AG10803 (cell line): ENCODE results near the gene OLIG3.

Source experiments
- DNase-seq: peaks from one replicate; pipeline ENCODE4 v3.0.0; 2010; ENCODE audit warnings: low read depth
- H3K4me3 ChIP-seq: 2 replicates; pipeline ENCODE4 v1.5.1; 2011; ENCODE audit warnings: mild to moderate bottlenecking, low read length, control low read depth
- TF ChIP-seq, protein P1 (sequence below): conservative IDR thresholded peaks from 2 replicates; pipeline ENCODE4 v1.5.1; 2011; ENCODE audit warnings: mild to moderate bottlenecking, low read length, control low read depth, inconsistent platforms

The OLIG3 gene

DNA sequence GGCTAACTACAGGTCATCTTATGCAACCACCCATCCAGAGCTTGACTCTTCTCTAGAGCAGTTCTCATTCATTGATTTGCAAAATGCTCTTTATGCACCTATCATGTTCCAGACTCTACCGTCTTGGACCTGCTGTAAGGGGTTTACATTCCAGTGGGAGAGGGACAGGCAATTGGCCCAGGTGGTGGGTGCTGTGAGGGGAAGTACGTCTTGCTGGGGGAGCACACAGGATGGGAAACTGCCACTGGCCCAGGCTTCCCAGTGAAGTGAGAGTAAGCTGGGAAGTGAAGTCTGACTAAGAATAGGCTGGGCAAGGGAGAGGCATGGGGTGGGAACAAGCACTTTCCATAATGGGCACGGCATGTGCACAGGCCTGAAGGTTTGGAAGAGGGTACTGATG is 13.8 kb downstream of the OLIG3 start:
- no peak overlapping the region for H3K4me3 ChIP-seq
- no peak for DNase-seq
- TF ChIP-seq, protein P1, sequence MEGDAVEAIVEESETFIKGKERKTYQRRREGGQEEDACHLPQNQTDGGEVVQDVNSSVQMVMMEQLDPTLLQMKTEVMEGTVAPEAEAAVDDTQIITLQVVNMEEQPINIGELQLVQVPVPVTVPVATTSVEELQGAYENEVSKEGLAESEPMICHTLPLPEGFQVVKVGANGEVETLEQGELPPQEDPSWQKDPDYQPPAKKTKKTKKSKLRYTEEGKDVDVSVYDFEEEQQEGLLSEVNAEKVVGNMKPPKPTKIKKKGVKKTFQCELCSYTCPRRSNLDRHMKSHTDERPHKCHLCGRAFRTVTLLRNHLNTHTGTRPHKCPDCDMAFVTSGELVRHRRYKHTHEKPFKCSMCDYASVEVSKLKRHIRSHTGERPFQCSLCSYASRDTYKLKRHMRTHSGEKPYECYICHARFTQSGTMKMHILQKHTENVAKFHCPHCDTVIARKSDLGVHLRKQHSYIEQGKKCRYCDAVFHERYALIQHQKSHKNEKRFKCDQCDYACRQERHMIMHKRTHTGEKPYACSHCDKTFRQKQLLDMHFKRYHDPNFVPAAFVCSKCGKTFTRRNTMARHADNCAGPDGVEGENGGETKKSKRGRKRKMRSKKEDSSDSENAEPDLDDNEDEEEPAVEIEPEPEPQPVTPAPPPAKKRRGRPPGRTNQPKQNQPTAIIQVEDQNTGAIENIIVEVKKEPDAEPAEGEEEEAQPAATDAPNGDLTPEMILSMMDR = no peak

DNA sequence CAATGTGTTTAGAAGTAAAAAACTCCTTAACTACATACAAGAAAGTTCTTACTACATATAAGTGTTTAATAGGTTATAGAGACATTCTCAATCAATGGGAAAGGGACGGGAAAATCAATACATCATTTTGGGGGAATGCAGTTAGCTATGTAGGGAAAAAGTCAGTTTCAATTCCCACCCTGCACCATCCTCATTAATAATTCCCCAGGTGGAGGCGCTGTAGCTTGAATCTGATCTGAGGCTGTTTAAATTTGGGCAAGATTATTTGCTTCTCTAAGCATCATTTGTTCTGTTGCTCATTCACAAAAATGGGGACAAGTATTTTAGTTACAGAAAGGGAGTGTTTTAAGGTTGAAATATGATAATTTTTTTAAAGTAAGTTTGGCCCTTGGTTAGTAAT is 19.1 kb downstream of the OLIG3 start:
- no peak overlapping the region for H3K4me3 ChIP-seq
- no peak for DNase-seq
- TF ChIP-seq, protein P1 = no peak

DNA sequence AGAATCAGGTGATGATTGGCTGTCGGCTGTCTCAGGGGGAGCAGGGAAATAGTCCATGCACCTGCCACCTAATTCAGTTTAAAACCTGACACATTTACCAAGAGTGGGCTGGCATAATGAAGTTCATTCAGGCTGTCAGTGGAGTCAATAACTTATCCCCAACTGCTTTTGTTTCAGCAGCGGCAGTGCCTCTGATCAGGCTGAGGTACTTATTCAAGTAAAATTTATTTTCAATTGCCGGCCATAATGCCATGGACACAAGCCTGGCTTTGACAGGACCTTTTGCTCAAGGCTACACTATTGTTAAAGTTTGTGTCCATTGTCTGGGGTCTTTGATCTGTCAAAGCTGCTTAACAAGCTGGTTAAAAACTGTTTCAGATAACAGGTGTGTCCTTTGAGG is 20.6 kb downstream of the OLIG3 start:
- DNase-seq = no peak
- TF ChIP-seq, protein P1 = no peak
- H3K4me3 ChIP-seq = no peak overlapping the region

DNA sequence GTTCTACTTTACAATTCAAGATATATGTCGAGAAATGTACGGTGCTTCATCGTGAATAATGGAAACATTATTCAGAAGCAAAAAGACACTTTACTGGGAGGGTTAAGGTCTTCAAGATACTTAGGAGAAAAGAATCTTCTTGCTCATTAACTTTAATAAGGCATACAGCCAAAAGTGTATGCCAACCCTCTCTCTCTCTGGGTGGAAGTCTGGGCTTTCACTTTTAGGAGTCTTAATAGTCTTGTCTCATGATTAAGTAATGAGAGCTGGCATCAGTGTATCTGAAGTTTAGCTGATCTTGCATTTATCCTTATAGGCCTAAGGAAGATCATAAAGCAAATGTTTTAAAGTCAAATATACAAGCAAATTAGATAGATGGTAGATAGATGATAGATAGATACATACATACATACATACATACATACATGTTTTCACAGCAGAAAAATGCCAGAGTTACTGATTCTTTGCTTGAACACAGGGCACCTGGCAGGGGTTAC is 21.5 kb downstream of the OLIG3 start:
- no peak for DNase-seq
- TF ChIP-seq, protein P1 = no peak
- H3K4me3 ChIP-seq = no peak overlapping the region

DNA sequence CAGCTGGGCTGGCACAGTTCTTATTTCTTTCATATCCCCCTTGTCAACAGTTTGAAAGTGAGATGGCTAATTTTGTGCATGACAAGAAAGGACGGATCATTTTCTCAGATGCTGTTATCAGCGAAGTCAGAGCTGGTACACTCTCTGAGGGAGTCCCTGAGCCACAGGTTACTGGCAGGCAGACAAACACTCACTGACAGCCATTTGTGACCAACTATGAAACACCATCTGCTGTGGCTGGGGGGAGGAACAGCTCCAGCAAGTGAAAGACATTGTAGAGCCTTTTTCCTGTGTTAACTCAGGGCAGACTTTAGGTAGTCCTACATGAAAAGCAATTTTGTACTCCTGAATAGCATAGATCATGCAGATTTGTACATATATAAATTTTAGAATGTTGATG is 22.2 kb downstream of the OLIG3 start:
- H3K4me3 ChIP-seq = no peak overlapping the region
- DNase-seq = no peak
- TF ChIP-seq, protein P1 = no peak

DNA sequence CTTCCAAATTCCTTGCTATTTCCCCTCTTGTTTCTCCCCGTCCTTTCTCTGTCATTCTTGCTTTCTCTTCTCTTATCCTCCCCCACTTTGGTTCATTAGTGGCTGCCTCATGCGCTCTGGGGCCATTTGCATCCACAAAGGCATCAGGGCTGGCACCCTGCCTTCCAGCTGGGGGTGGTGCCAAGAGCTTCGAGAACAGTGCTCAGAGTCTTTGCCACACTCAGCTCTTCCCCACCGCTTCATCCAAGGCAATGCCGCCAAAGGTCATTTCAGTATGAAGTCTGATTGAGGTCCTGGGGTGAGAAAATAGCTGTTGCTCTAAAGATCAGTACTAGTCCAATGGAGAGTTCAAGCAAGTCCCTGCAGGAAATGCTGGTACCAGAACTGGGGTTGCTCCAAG is 22.7 kb downstream of the OLIG3 start:
- no peak overlapping the region for H3K4me3 ChIP-seq
- DNase-seq = no peak
- TF ChIP-seq, protein P1 = no peak

DNA sequence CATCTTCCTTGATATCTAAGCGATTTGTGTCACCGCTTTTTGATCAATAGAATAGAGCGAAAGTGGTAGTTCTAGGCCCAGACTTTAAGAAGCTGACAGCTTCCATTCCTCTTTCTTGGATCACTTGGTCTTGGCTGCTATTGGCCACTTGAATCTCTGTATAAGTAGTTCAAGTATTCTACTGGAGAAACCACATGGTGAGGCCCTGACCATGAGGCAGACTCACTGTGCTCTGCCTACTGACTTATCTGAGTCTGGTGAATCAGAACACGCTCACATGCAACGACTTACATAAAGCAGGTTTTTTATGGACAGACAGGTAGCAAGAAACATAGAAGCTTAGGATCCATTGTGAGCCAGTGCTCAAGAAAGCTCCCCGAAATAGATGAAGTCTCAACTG is 27.0 kb downstream of the OLIG3 start:
- DNase-seq = no peak

More for the DNA sequence above, 27.0 kb downstream of the OLIG3 start:
- H3K4me3 ChIP-seq = no peak overlapping the region
- TF ChIP-seq, protein P1 = no peak
